Activated T-cell treated with anti-CD3 and anti-CD28 coated beads, Interleukin-2, amount 50 U/mL, for 1 hour (primary cell): ENCODE data around the gene IGDCC3.

Experiments
- DNase-seq: peaks from one replicate; pipeline ENCODE4 v3.0.0-alpha.2; 2020

Gene IGDCC3

DNA sequence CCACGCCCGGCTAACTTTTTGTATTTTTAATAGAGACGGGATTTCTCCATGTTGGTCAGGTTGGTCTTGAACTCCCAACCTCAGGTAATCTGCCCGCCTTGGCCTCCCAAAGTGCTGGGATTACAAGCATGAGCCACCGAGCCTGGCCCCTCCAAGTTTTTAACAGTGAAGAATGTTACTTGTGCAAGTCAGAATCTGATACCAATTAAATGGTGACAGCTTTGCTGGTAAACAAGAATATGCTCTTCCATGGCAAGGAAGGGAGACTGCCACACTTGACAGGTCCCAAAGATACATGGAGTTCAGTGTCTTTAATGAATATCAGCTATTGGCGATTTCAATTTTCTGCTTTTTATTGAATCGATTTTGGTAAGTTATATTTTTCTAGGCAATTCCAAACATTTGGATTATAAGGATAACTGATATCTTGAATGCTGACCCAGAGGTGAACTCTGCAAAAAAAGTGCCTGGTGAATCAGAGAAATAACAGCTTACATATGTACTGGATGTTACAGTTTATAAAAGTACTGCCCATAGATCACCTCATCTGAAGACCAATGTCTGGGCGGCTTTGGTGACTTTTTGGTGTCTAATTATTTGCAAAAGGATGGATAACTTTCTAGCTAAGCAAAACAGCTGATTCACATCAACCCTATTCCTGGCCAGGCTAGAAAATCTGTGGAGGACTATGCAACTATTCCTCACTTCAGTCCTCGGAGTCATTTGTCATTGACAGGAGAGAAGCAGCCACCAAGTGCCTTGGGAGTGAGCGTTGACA lies 92.3 kb downstream of the IGDCC3 start:
- DNase-seq: no peak

DNA sequence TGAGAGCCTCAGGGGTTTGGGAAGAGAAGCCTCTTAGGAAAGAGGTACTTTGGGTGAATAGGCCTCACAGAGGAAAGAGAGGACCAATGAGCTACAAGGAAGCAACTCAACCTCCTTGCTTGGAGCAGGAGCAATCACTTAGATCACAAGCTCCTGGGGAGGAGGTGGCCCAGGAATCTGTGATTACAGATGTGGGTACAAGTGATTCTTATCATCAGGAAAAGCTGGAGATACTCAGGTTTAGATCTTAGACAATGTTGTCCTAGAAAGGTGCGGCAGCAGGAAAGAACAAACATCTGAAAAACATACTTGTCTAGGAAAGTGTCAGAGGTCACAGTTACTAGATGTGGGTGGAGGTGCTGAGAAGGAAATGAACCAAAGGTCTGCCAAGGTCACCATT lies 99.3 kb downstream of the IGDCC3 start:
- DNase-seq: no peak
